Naive B cell (primary cell): ENCODE measurements around the gene VOPP1. TPM values are rescaled to one million over a fixed set of nuclear protein-coding genes. Genes with fewer than 3 reads are reported as not detected.

Experiments
- ATAC-seq, 2 donors: fragments of 150-1000 bp; cut with Tn5 transposase; 2 replicates each; pipeline ENCODE4 v1.10.0; 2021; ENCODE audit warnings: low read depth in 2 of 2, mild to moderate bottlenecking in 2 of 2, moderate library complexity in 2 of 2
- DNase-seq: peaks from one replicate; pipeline ENCODE4 v3.0.0; 2022
- H3K27ac Mint-ChIP-seq, 6 donors: one replicate each; pipeline ENCODE4 v1.8.0; 2020 to 2022; ENCODE audit warnings: mild to moderate bottlenecking in 6 of 6, mixed read lengths in 6 of 6, moderate library complexity in 5 of 6, inconsistent platforms in 2 of 6
- H3K27me3 Mint-ChIP-seq, 3 donors: one replicate each; pipeline ENCODE4 v1.8.0; 2021 to 2022; ENCODE audit warnings: mixed read lengths in 3 of 3, mild to moderate bottlenecking in 1 of 3
- H3K36me3 Mint-ChIP-seq, 2 donors: one replicate each; pipeline ENCODE4 v1.8.0; 2020 to 2022; ENCODE audit warnings: mixed read lengths in 2 of 2, inconsistent platforms in 1 of 2, mild to moderate bottlenecking in 1 of 2
- H3K4me1 Mint-ChIP-seq, 3 donors: one replicate each; pipeline ENCODE4 v1.8.0; 2020 to 2022; ENCODE audit warnings: mixed read lengths in 3 of 3, inconsistent platforms in 1 of 3, mild to moderate bottlenecking in 1 of 3, moderate library complexity in 1 of 3
- H3K4me3 Mint-ChIP-seq, 8 donors: one replicate each; pipeline ENCODE4 v1.8.0; 2020 to 2022; ENCODE audit warnings: mild to moderate bottlenecking in 8 of 8, mixed read lengths in 8 of 8, moderate library complexity in 8 of 8, inconsistent platforms in 2 of 8
- H3K9me3 Mint-ChIP-seq, 7 donors: one replicate each; pipeline ENCODE4 v1.8.0; 2020 to 2022; ENCODE audit warnings: mixed read lengths in 7 of 7, mild to moderate bottlenecking in 5 of 7, inconsistent platforms in 2 of 7, moderate library complexity in 1 of 7
- polyA plus RNA-seq, 6 donors: library from polyadenylated mRNA; unstranded; fragments of 300-500 nt; fragmentation: Illumina TruSeq; gene quantifications; one replicate each; pipeline ENCODE4 v1.2.3, GENCODE V29; 2021; ENCODE audit warnings: low read depth in 6 of 6

VOPP1 gene
- polyA plus RNA-seq, 6 donors from 2014 or later = 27.5 to 78.6 (median 34.2) TPM

GRCh38 chr7:55504967-55505658 is 67.2 kb downstream of the VOPP1 start:
- no peaks in the 10 kb centered on the region for H3K36me3 Mint-ChIP-seq
- no peaks in the 10 kb centered on the region for H3K27me3 Mint-ChIP-seq
- DNase-seq = no peak
- no peak for ATAC-seq
- H3K4me1 Mint-ChIP-seq = peaks cover 26 to 58% (median 35%) of the 10 kb centered on the region in 3 donors
- H3K9me3 Mint-ChIP-seq = no peaks in the 10 kb centered on the region
- peak overlapping the region in 3 of 8 donors; percentile 12 to 49 (median 23) for H3K4me3 Mint-ChIP-seq
- H3K27ac Mint-ChIP-seq = peak overlapping the region in 4 of 6 donors; percentile 57 to 84 (median 78)

DNA sequence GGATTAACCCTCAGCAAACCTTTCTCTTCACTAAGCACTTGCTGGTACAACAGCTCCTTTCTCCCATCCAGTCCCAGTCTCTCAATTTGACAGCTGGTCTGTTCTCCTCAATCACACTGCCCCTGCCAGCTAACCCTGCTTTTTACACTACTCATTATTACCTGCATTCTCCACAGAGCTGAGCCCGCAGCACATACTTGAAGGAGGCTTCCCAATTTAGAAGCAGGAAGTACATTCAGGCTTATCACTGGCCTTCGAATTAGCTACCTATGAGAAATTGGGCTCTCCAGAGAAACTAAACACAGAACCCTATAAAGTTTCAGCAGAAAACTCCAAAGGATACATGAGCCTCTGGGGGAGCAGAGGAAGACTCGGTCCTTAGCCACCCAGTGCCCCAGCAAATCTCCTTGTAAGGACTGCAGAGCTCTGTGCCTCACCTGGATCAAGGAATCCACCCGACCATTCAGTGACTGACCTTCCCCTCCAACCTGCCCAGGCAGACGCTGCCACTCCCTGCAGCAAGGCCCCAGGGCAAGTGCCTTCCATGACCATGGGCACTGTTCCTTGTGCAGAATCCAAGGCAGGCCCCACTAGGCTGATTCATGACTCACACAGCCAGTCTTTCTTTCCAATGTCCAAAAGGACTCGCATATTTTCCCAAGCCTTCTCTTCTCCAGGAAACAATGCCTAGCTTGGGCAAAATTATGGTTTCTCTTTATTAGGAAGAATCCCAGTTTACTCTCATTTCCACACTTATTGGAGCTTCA is 68.0 kb downstream of the VOPP1 start:
- DNase-seq (no peak), ATAC-seq (peak; percentile 41 to 58)
- Mint-ChIP-seq H3K9me3 (no peaks in the 10 kb centered on the region), H3K27me3 (no peaks in the 10 kb centered on the region), H3K36me3 (no peaks in the 10 kb centered on the region), H3K4me1 (peaks cover 19 to 51% (median 37%) of the 10 kb centered on the region in 3 donors), H3K27ac (peak overlapping the region in 5 of 6 donors; percentile 50 to 88 (median 82)), H3K4me3 (peak overlapping the region in 4 of 8 donors; percentile 6 to 49 (median 18))

GRCh38 chr7:55502858-55503440 is 69.4 kb downstream of the VOPP1 start:
- Mint-ChIP-seq H3K9me3 (no peaks in the 10 kb centered on the region), H3K36me3 (no peaks in the 10 kb centered on the region), H3K27me3 (no peaks in the 10 kb centered on the region), H3K27ac (peak overlapping the region in 2 of 6 donors; percentile 0 to 82), H3K4me1 (peaks cover 18 to 49% (median 37%) of the 10 kb centered on the region in 3 donors), H3K4me3 (peak overlapping the region in 1 of 8 donors; percentile 40)
- no peak for DNase-seq
- no peak for ATAC-seq

DNA sequence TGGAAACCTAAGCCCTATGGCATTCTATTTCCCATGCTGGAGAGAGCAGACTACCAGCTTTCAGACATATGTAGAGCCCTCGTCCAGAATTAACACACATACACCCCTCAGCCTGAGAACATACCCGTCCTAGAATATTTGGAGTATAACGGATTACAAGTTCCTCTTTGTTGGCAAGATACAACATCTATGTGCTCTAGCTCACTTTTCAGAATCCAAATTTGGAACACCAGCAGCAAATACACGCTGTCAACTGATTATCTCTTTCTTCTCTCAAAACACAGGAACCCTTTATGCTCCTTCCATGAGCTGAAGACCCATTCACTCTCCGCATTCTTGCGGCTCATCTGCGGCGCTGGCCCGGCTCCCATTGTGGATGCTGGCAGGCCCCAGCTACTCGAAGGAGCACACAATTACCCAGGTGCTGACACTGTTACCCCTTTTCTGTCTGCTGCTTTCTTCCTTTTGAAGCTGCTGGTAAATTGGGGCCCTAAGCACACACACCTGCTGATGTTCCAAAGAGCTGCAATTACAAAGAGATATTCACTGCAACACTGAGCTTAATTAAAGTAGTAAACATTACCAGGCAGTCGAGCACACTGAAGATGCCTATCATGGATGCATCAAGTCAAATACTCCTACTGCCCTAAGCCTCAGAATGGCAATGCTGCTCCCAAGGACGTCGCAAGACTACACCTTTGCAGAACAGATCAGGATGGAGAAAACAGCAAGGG is 70.0 kb downstream of the VOPP1 start:
- Mint-ChIP-seq H3K27ac (peak overlapping the region in 2 of 6 donors; percentile 27 to 77), H3K36me3 (no peaks in the 10 kb centered on the region), H3K4me3 (no peak overlapping the region), H3K27me3 (no peaks in the 10 kb centered on the region), H3K9me3 (no peaks in the 10 kb centered on the region), H3K4me1 (peaks cover 18 to 43% (median 37%) of the 10 kb centered on the region in 3 donors)
- no peak for ATAC-seq
- DNase-seq = no peak

DNA sequence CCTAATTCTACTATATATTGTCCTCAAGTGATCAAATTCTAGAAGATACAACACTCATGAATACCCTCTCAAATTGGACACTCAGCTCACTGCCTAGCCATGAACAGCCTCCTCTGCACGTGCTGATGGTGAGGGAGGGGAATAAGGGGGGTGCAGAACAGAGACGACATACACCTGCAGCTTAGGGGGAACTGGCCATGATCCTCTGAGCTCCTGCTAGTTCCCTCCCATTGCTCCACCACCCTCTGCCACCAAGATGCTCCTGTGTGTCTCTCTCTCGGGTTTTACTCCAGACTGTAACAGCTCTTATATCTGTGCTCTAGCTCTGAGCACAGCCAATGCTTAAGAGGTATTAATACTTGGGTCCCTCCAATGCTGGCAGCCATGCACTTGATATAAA is 70.7 kb downstream of the VOPP1 start:
- Mint-ChIP-seq H3K36me3 (no peaks in the 10 kb centered on the region), H3K27me3 (no peaks in the 10 kb centered on the region), H3K9me3 (no peaks in the 10 kb centered on the region), H3K27ac (peak overlapping the region in 2 of 6 donors; percentile 77 to 82), H3K4me1 (peaks cover 18 to 40% (median 37%) of the 10 kb centered on the region in 3 donors), H3K4me3 (no peak overlapping the region)
- ATAC-seq (no peak), DNase-seq (no peak)

GRCh38 chr7:55500117-55500756 is 72.1 kb downstream of the VOPP1 start:
- Mint-ChIP-seq H3K4me1 (peaks cover 21 to 32% (median 28%) of the 10 kb centered on the region in 3 donors), H3K27me3 (no peaks in the 10 kb centered on the region)

DNA sequence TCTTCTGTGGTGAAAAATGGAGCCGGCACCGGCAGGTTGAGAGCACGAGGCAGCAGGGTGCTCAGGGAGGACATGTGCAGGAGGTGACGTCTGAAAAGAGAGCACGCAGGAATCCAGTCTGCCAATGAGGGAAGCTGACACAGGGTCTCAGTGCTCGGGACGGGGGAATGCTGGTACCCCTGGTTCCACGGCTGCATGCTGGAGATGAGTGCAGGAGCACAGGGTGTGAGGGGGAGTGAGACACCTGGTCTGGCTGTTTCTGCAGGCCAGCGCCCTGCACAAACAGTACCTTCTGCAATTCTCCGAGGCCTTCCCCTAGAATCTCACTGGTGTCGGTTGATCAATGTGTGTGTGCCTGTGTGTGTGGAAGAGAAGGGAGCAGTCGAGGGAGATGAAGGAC is 72.7 kb downstream of the VOPP1 start:
- ATAC-seq (no peak), DNase-seq (no peak)
- peaks cover 14 to 27% (median 21%) of the 10 kb centered on the region in 3 donors for H3K4me1 Mint-ChIP-seq
- H3K27ac Mint-ChIP-seq = peak overlapping the region in 4 of 6 donors; percentile 24 to 90 (median 32)
- peaks cover 11 to 14% of the 10 kb centered on the region in 2 donors for H3K36me3 Mint-ChIP-seq
- H3K9me3 Mint-ChIP-seq = no peaks in the 10 kb centered on the region
- H3K4me3 Mint-ChIP-seq = no peak overlapping the region
- no peaks in the 10 kb centered on the region for H3K27me3 Mint-ChIP-seq

More at GRCh38 chr7:55500117-55500756, 72.1 kb downstream of the VOPP1 start:
- Mint-ChIP-seq H3K27ac (peak overlapping the region in 4 of 6 donors; percentile 24 to 57 (median 37)), H3K9me3 (no peaks in the 10 kb centered on the region), H3K36me3 (peaks cover 10% of the 10 kb centered on the region in 2 donors), H3K4me3 (no peak overlapping the region)
- ATAC-seq (no peak), DNase-seq (no peak)

DNA sequence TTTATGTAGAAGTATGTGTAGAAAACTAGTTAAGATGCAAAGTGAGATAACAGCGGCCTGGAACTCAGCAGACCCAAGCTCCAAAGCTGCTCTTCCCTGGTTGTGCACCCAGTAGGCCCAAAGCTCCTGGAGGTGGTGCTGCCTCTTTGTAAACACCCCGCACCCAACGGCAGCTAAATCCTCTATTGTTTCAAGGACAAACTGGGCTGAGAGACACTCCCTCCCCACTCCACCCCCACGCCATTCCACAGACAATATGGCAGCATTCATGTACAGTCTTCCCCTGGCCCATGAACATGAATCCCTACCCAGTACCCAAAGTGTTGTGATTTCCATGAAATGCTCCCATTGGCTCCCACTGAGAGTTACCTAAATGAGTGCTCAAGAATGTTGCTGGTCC is 73.5 kb downstream of the VOPP1 start:
- H3K9me3 Mint-ChIP-seq = no peaks in the 10 kb centered on the region
- DNase-seq = no peak
- H3K4me3 Mint-ChIP-seq = no peak overlapping the region
- no peak for ATAC-seq
- H3K4me1 Mint-ChIP-seq = peaks cover 6 to 21% (median 13%) of the 10 kb centered on the region in 3 donors
- H3K27me3 Mint-ChIP-seq = no peaks in the 10 kb centered on the region
- H3K36me3 Mint-ChIP-seq = peaks cover 11 to 14% of the 10 kb centered on the region in 2 donors
- peak overlapping the region in 1 of 6 donors; percentile 37 for H3K27ac Mint-ChIP-seq

GRCh38 chr7:55498142-55498541 is 74.2 kb downstream of the VOPP1 start:
- Mint-ChIP-seq H3K4me1 (peaks cover 6 to 21% (median 9%) of the 10 kb centered on the region in 3 donors), H3K36me3 (peaks cover 11 to 14% of the 10 kb centered on the region in 2 donors), H3K27me3 (no peaks in the 10 kb centered on the region), H3K4me3 (peak overlapping the region in 1 of 8 donors; percentile 6), H3K9me3 (no peaks in the 10 kb centered on the region), H3K27ac (peak overlapping the region in 3 of 6 donors; percentile 1 to 24 (median 22))
- DNase-seq (no peak), ATAC-seq (no peak)

DNA sequence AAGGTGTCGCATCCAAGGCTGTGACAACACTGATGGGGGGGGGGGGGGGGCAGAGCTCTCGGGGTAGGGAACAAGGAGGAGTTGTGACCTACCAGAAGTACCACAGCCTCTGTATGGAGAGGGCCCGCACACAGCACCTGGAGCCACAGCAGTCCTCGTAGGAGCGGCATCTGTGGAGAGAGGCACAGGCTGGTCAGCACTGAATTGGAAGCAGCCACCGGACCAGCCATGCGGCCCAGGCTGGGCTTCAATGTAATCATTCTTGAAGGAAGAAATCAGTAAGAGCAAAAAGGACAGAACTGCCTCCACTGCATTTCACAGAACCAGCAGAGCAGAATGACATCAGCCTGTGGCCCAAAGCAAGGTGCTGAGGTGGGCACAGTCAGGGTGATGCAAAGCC is 74.8 kb downstream of the VOPP1 start:
- Mint-ChIP-seq H3K4me1 (peaks cover 6 to 23% (median 8%) of the 10 kb centered on the region in 3 donors), H3K27ac (no peak overlapping the region), H3K27me3 (no peaks in the 10 kb centered on the region), H3K4me3 (no peak overlapping the region), H3K36me3 (peaks cover 11 to 21% of the 10 kb centered on the region in 2 donors), H3K9me3 (no peaks in the 10 kb centered on the region)
- ATAC-seq (no peak), DNase-seq (no peak)

- no peaks in the 10 kb centered on the region for H3K27me3 Mint-ChIP-seq
- H3K9me3 Mint-ChIP-seq = no peaks in the 10 kb centered on the region
- DNase-seq (no peak), ATAC-seq (no peak)
- H3K36me3 Mint-ChIP-seq = peaks cover 11 to 22% of the 10 kb centered on the region in 2 donors
- no peak overlapping the region for H3K4me3 Mint-ChIP-seq
- H3K4me1 Mint-ChIP-seq = peaks cover 5 to 18% (median 6%) of the 10 kb centered on the region in 3 donors
- no peak overlapping the region for H3K27ac Mint-ChIP-seq
Observed at GRCh38 chr7:55496906-55497305, 75.4 kb downstream of the VOPP1 start.

GRCh38 chr7:55494951-55495350 is 77.4 kb downstream of the VOPP1 start:
- Mint-ChIP-seq H3K27me3 (no peaks in the 10 kb centered on the region), H3K4me1 (peaks cover 1 to 17% (median 6%) of the 10 kb centered on the region in 3 donors), H3K36me3 (peaks cover 13 to 25% of the 10 kb centered on the region in 2 donors), H3K4me3 (no peak overlapping the region), H3K27ac (peak overlapping the region in 3 of 6 donors; percentile 47 to 97 (median 69)), H3K9me3 (no peaks in the 10 kb centered on the region)
- DNase-seq (no peak), ATAC-seq (no peak)
